GM18909 (cell line): ENCODE results near the gene TFAP2B.

Source experiments
- ATAC-seq: cut with Tn5 transposase; IDR thresholded peaks from one replicate; pipeline ENCODE4 v1.9.1; 2021; ENCODE audit warnings: mild to moderate bottlenecking; ENCODE audit not compliant: unreplicated experiment, poor library complexity

TFAP2B gene

GRCh38 chr6:50846144-50846851, 27.6 kb downstream of the TFAP2B start:
- ATAC-seq: no peak

DNA sequence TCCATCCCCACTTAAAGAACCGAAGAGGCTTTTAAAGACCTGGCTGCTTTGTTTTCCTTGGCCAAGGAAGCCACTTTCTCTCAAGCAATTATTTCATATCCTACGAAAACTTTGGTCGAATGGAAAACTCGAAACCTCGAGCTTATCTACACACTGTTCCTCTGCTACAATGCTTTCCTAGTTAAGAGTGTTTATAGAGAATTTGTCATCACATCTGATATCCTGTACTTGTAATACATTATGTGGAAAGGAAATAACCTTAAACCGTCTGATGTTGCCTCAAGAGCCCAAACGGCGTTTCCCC, 28.1 kb downstream of the TFAP2B start:
- ATAC-seq: no peak

DNA sequence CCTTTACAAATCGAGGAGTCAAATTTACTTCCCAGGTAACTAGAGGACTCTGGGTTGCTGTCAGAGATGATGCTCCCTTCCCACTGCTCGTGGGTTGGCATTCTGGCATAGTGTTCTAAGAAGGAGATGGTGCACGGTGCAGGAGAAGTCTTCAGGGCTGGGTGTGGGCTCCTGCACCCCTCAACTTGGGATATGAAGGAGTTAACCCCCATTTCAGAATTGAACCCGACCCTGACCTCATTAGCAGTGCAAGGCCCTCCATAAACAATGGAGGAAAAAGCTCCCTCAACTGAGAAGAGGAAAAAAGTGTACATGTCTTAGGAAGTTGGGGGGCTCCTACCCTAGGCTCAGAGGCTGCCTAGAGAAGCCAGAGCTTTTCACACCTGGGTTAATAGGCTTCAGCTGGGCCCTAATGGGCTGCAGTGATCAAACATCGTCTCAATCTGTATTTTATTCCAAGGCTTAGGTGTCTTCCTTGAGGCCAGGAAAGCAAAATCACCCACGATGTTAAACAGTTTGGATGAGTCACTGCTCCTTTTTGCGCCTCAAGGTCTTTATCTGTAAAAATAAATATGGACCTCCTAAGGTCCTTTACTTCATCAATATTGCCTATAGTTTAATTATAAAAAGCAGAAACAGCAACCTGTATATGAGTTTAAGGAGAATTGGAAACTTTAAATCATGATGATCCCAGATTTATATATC, 29.4 kb downstream of the TFAP2B start:
- no peak for ATAC-seq

DNA sequence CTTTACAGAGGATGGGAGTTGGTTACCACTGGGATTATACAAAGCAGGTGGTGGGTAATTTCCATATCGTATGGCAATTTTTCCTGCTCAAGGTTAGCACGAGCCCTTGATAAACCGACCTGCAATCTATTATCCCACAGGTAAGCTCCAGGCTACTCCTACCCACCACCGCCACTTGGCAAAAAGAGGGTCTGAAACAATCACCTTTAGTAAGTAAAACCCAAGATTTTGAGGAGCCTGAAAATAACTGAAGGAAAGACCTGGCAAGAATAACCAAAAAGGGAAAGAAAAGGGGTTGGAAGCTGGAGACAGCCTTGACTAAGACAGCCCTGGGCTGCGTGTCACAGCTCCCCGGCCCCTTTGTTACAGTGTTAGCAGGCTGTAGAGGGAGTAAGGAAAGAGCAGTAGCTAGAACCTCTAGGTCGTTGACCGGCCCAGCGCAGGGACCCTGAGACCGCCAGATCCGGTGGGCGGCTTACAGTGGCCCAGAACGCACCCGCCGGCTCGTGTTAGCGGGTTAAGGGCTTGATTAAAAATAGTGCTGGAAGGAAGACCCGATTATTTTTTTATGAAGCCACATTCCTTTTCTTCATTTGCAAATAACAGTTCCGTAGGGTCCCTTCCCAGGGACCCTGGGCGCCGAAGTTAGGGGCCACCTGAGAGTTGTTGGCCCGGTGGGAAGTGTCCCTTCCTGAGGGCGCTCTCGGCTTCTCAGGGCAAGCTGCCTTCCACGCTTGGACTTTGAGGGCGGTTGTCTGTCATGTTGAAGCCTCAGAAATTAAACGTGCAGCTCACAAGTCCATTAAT, 30.5 kb downstream of the TFAP2B start:
- no peak for ATAC-seq

GRCh38 chr6:50849796-50850180, 31.1 kb downstream of the TFAP2B start:
- no peak for ATAC-seq

GRCh38 chr6:50850223-50851048, 31.8 kb downstream of the TFAP2B start:
- no peak for ATAC-seq

GRCh38 chr6:50851049-50851845, 32.6 kb downstream of the TFAP2B start:
- ATAC-seq: no peak

GRCh38 chr6:50853939-50854338, 35.3 kb downstream of the TFAP2B start:
- no peak for ATAC-seq

- ATAC-seq: no peak
Measured at GRCh38 chr6:50861692-50862091, 43.0 kb downstream of the TFAP2B start.

- ATAC-seq: no peak
Measured at GRCh38 chr6:50862176-50862575, 43.5 kb downstream of the TFAP2B start.

- ATAC-seq: no peak
Measured at GRCh38 chr6:50864601-50865000, 45.9 kb downstream of the TFAP2B start.

- no peak for ATAC-seq
Measured at GRCh38 chr6:50868466-50868865, 49.8 kb downstream of the TFAP2B start.

DNA sequence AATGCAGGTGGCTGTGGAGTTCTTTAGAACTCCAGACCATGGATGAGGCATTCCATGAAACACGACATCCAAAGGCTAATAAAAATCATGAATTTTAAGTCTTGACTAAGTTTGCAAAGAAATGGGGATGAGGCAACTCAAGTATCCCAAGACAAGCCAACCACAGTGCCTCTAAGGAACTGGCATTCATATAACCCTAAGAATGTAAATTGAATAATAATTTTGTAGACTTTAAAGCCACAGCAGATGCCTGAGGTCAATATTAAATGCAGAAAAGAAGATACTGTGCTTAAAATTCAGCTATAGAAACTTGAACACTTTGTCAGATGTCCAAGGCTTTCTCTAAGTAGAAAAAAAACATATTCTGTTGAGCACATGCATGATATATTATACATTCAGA, 54.5 kb downstream of the TFAP2B start:
- no peak for ATAC-seq

DNA sequence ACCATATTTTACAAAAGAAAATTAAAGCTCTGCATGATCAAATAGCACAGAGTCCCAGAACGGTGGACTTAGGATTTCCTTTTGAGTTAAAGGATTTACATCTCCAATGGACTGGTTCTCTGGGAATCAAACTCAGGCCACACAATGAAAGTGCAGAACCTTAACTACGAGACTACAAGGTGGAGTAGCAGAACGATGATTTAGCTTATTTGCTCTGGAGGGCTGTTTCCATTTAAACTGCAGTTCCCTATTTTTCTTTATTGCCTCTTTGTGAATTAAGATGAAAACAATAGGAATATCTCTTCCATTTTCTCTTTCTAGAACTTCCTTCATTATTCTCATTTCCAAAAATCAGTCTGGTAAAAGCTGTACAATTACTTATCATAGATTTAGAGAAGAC, 65.7 kb downstream of the TFAP2B start:
- no peak for ATAC-seq

DNA sequence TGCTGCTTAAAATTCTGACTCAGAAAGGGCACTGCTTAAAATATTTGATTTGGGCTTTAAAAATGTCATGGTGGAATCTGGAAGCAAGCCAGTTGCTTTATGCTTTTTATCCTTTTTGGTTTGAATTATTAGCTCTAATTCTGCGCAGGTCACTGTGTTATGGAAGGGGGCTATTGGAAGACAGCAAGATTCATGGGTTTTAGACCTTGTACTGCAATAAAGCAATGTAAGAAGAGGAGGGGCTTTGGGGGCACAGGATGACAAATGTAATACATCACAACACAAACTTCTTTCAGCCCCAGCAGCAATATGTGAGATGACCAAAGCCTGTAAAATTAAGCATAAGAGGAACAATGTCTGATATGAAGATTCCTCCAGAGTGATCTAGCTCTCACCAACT, 68.4 kb downstream of the TFAP2B start:
- ATAC-seq: no peak

GRCh38 chr6:50889497-50889896, 70.8 kb downstream of the TFAP2B start:
- no peak for ATAC-seq

- ATAC-seq: no peak
Measured at GRCh38 chr6:50889935-50890334, 71.3 kb downstream of the TFAP2B start.

- ATAC-seq: no peak
Measured at GRCh38 chr6:50890579-50890978, 71.9 kb downstream of the TFAP2B start.

DNA sequence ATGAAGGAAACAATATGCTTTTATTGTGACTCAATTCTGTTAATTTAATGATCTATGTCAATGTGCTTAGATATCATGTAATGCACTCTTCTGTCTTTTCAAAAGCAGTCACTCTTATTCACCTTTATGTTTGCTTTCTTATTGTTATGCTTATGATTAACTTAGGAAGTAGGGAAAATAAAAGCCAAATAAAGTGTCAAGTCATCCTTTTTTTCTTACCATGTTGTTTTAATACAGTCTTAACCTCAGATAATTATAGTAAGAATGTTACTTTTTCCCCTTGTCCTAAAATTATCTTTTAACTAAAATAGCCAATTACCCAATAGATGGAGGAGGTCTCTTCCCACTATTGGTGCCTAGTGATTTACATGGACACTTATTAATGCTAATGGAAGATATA, 72.6 kb downstream of the TFAP2B start:
- no peak for ATAC-seq
